ENCODE data around the gene SEMA6A. TPM values are rescaled to one million over a fixed set of nuclear protein-coding genes. Genes with fewer than 3 reads are reported as not detected.

SEMA6A gene
- total RNA-seq, 4 donors from 2014 or later: 2.5 to 6.5 (median 2.7) TPM

GRCh38 chr5:116509483-116510244 is 65.0 kb downstream of the SEMA6A start:
- no peak overlapping the region for H3K4me3 ChIP-seq
- peaks cover 3 to 8% of the 10 kb centered on the region in 2 donors for H3K4me1 ChIP-seq
- no peak for DNase-seq
- no peaks in the 10 kb centered on the region for H3K36me3 ChIP-seq
- no peaks in the 10 kb centered on the region for H3K9me3 ChIP-seq
- no peaks in the 10 kb centered on the region for H3K27me3 ChIP-seq
- no peak overlapping the region for H3K27ac ChIP-seq
- intact Hi-C loops (cut with DNase I; ENCODE audit: low total_unique reads): no loop called here
- no peak for ATAC-seq
- in situ Hi-C loops (cut with MboI; ENCODE audit: low sequenced_read_pairs in 4 of 4): no loop called here
- TF ChIP-seq POLR2A (IDR thresholded peaks at IDR 0.05) (no peak), CTCF (IDR thresholded peaks at IDR 0.05 in 4 of 5, conservative IDR thresholded peaks at IDR 0.05 in 1 of 5) (no peak)

- ATAC-seq (no peak), DNase-seq (no peak)
- no peaks in the 10 kb centered on the region for H3K27me3 ChIP-seq
- no peak overlapping the region for H3K27ac ChIP-seq
- no peaks in the 10 kb centered on the region for H3K9me3 ChIP-seq
- intact Hi-C loops (cut with DNase I; ENCODE audit: low total_unique reads): no loop called here
- in situ Hi-C loops (cut with MboI; ENCODE audit: low sequenced_read_pairs in 4 of 4): no loop called here
- H3K4me3 ChIP-seq: no peak overlapping the region
- peaks cover 3 to 8% of the 10 kb centered on the region in 2 donors for H3K4me1 ChIP-seq
- no peak for TF ChIP-seq POLR2A (IDR thresholded peaks at IDR 0.05)
- TF ChIP-seq CTCF (IDR thresholded peaks at IDR 0.05 in 4 of 5, conservative IDR thresholded peaks at IDR 0.05 in 1 of 5): no peak
- no peaks in the 10 kb centered on the region for H3K36me3 ChIP-seq
Measured at GRCh38 chr5:116508835-116509234, 65.8 kb downstream of the SEMA6A start.

GRCh38 chr5:116507941-116508655 is 66.5 kb downstream of the SEMA6A start:
- Histone ChIP-seq H3K9me3 (no peaks in the 10 kb centered on the region), H3K4me1 (peaks cover 3 to 8% of the 10 kb centered on the region in 2 donors), H3K27me3 (no peaks in the 10 kb centered on the region), H3K36me3 (no peaks in the 10 kb centered on the region), H3K27ac (no peak overlapping the region), H3K4me3 (no peak overlapping the region)
- no peak for DNase-seq
- no peak for ATAC-seq
- intact Hi-C loops (cut with DNase I; ENCODE audit: low total_unique reads): no loop called here
- TF ChIP-seq POLR2A (IDR thresholded peaks at IDR 0.05): no peak
- no peak for TF ChIP-seq CTCF (IDR thresholded peaks at IDR 0.05 in 4 of 5, conservative IDR thresholded peaks at IDR 0.05 in 1 of 5)
- in situ Hi-C loops (cut with MboI; ENCODE audit: low sequenced_read_pairs in 4 of 4): no loop called here

- Histone ChIP-seq H3K4me1 (peaks cover 3 to 15% of the 10 kb centered on the region in 2 donors), H3K27me3 (no peaks in the 10 kb centered on the region), H3K27ac (no peak overlapping the region), H3K4me3 (no peak overlapping the region), H3K9me3 (no peaks in the 10 kb centered on the region), H3K36me3 (no peaks in the 10 kb centered on the region)
- no peak for TF ChIP-seq POLR2A (IDR thresholded peaks at IDR 0.05)
- no peak for TF ChIP-seq CTCF (IDR thresholded peaks at IDR 0.05 in 4 of 5, conservative IDR thresholded peaks at IDR 0.05 in 1 of 5)
- ATAC-seq (peak in 1 of 2 donors; percentile 24), DNase-seq (no peak)
- in situ Hi-C loops (cut with MboI; ENCODE audit: low sequenced_read_pairs in 4 of 4) (no loop called here), intact Hi-C loops (cut with DNase I; ENCODE audit: low total_unique reads) (no loop called here)
Measured at GRCh38 chr5:116507051-116507537, 67.5 kb downstream of the SEMA6A start.

Data from gastrocnemius medialis (tissue), 4 donors.